ENCODE measurements around the gene SMURF1.

DNA sequence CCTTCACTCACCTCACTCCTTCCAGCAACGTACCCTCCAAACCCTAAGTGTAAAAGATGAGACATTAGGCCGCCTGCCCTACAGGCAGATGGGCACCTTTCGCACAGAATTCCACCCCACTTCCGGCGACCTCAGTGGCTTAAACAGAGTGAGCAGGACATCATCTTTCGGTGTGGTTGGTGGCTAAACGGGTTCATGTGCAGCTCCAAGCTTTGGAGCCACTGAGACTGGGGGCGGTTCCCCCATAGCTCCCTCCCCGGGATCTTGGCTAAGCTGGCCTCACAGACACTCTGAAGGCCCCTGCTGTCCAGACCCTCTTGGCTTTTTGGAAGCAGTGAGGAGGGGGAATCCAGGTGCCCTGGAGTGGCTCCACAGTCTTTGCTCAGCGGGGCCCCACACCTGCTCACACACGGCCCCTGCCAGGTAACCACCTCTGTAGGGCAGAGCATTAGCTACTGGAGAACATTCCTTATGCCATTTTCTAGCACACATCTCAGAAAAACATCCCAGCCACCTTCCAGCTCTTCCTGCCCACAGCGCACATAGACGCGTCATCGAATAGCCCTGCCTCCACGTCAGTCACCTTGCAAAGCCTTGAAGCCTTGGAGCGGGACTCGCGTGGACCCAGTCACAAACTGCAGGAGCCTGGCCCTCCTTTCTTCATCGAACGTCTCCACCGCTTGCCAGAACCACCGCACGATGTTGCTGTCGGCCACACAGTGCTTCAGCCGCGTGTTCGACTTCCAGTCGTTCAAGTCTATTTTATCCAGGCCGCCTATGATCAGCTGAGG is 108.8 kb downstream of the SMURF1 start:
- TF ChIP-seq, protein P1, sequence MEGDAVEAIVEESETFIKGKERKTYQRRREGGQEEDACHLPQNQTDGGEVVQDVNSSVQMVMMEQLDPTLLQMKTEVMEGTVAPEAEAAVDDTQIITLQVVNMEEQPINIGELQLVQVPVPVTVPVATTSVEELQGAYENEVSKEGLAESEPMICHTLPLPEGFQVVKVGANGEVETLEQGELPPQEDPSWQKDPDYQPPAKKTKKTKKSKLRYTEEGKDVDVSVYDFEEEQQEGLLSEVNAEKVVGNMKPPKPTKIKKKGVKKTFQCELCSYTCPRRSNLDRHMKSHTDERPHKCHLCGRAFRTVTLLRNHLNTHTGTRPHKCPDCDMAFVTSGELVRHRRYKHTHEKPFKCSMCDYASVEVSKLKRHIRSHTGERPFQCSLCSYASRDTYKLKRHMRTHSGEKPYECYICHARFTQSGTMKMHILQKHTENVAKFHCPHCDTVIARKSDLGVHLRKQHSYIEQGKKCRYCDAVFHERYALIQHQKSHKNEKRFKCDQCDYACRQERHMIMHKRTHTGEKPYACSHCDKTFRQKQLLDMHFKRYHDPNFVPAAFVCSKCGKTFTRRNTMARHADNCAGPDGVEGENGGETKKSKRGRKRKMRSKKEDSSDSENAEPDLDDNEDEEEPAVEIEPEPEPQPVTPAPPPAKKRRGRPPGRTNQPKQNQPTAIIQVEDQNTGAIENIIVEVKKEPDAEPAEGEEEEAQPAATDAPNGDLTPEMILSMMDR (IDR thresholded peaks at IDR 0.05): no peak
- no peak for TF ChIP-seq ZFX (IDR thresholded peaks at IDR 0.05; ENCODE audit: borderline replicate concordance)
